Naive thymus-derived CD4-positive, alpha-beta T cell (primary cell): Measurements from ENCODE around the gene ZSCAN4. TPM values are rescaled to one million over a fixed set of nuclear protein-coding genes. Genes with fewer than 3 reads are reported as not detected.

Experiments used
- ATAC-seq: fragments of 150-1000 bp; cut with Tn5 transposase; 2 replicates; pipeline ENCODE4 v1.10.0; 2021; ENCODE audit warnings: mild to moderate bottlenecking, moderate library complexity
- CTCF ChIA-PET: fragments of 350-600 bp; sonication (Branson Sonifier 250); formaldehyde crosslinking; loops from one replicate; lab custom pipeline; 2021; ENCODE audit warnings: antibody characterized with exemption; lab: Charles Lee
- POLR2A ChIA-PET: fragments of 350-600 bp; sonication (Branson Sonifier 250); formaldehyde crosslinking; loops from one replicate; lab custom pipeline; 2021; ENCODE audit warnings: antibody characterized with exemption, inconsistent platforms; lab: Charles Lee
- DNase-seq, 9 donors: peaks; one replicate each; pipeline versions ENCODE4 v3.0.0 to v3.0.0-alpha.2; 2020 to 2022; ENCODE audit warnings: mixed read lengths in 1 of 9
- H3K27ac ChIP-seq: one replicate; pipeline ENCODE4 v1.7.0; 2013; ENCODE audit warnings: mild to moderate bottlenecking, low read depth, low read length, moderate library complexity
- H3K27me3 ChIP-seq, 2 donors: one replicate each; pipeline ENCODE4 v1.7.0; 2013; ENCODE audit warnings: low read length in 2 of 2, mild to moderate bottlenecking in 2 of 2, moderate library complexity in 2 of 2; ENCODE audit not compliant: control insufficient read depth in 2 of 2, insufficient read depth in 2 of 2
- H3K36me3 ChIP-seq, 3 experiments: 1 replicate in 2 of 3; 2 replicates in 1 of 3; pipeline ENCODE4 v1.7.0; 2013; ENCODE audit warnings: low read length in 3 of 3, mild to moderate bottlenecking in 3 of 3, moderate library complexity in 1 of 3; ENCODE audit not compliant: insufficient read depth in 3 of 3, control insufficient read depth in 2 of 3
- H3K4me1 ChIP-seq, 2 donors: one replicate each; pipeline ENCODE4 v1.7.0; 2013; ENCODE audit warnings: low read length in 2 of 2, mild to moderate bottlenecking in 2 of 2, moderate library complexity in 1 of 2; ENCODE audit not compliant: control insufficient read depth in 2 of 2, insufficient read depth in 2 of 2
- H3K4me3 ChIP-seq: 2 replicates; pipeline ENCODE4 v1.7.0; 2013; ENCODE audit warnings: mild to moderate bottlenecking, low read length
- H3K9me3 ChIP-seq, 3 experiments: 1 replicate in 2 of 3; 2 replicates in 1 of 3; pipeline ENCODE4 v1.7.0; 2013; ENCODE audit warnings: low read length in 3 of 3; ENCODE audit not compliant: control insufficient read depth in 2 of 3
- H3K27ac Mint-ChIP-seq, 9 donors: one replicate each; pipeline ENCODE4 v1.8.0; 2020 to 2022; ENCODE audit warnings: mixed read lengths in 9 of 9, mild to moderate bottlenecking in 8 of 9, moderate library complexity in 5 of 9, inconsistent platforms in 2 of 9
- H3K27me3 Mint-ChIP-seq, 5 donors: one replicate each; pipeline ENCODE4 v1.8.0; 2021 to 2022; ENCODE audit warnings: mixed read lengths in 5 of 5, mild to moderate bottlenecking in 1 of 5
- H3K36me3 Mint-ChIP-seq, 5 donors: one replicate each; pipeline ENCODE4 v1.8.0; 2020 to 2022; ENCODE audit warnings: mixed read lengths in 5 of 5, mild to moderate bottlenecking in 3 of 5, inconsistent platforms in 1 of 5
- H3K4me1 Mint-ChIP-seq, 7 donors: one replicate each; pipeline ENCODE4 v1.8.0; 2020 to 2022; ENCODE audit warnings: mixed read lengths in 7 of 7, mild to moderate bottlenecking in 3 of 7, inconsistent platforms in 1 of 7
- H3K4me3 Mint-ChIP-seq, 10 donors: one replicate each; pipeline ENCODE4 v1.8.0; 2020 to 2022; ENCODE audit warnings: mild to moderate bottlenecking in 10 of 10, mixed read lengths in 10 of 10, moderate library complexity in 6 of 10, inconsistent platforms in 2 of 10
- H3K9me3 Mint-ChIP-seq, 11 donors: one replicate each; pipeline ENCODE4 v1.8.0; 2020 to 2022; ENCODE audit warnings: mixed read lengths in 11 of 11, mild to moderate bottlenecking in 4 of 11, inconsistent platforms in 1 of 11, moderate library complexity in 1 of 11
- intact Hi-C, 2 donors: fragments of 100-400 bp; cut with micrococcal nuclease; formaldehyde crosslinking; loops; one replicate each; pipeline ENCODE4 v1.15.1; 2023
- polyA plus RNA-seq, 2 donors: library from polyadenylated mRNA; unstranded; fragments of 300-500 nt; fragmentation: Illumina TruSeq; gene quantifications; one replicate each; pipeline ENCODE4 v1.2.3, GENCODE V29; 2021
- total RNA-seq, 6 experiments: library from RNA in 5 of 6; stranded (reverse) in 5 of 6; gene quantifications; 1 replicate in 5 of 6; 2 replicates in 1 of 6; pipeline ENCODE4 v1.2.3 and lab custom pipeline; 2021 to 2026

ZSCAN4 gene
- total and polyA plus RNA-seq, 7 experiments from 2014 or later: not detected

GRCh38 chr19:57653689-57654088, 15.0 kb upstream of the ZSCAN4 start:
- no peak overlapping the region for H3K27ac ChIP-seq
- ATAC-seq (no peak), DNase-seq (no peak)
- H3K36me3 Mint-ChIP-seq: peaks cover 0 to 51% (median 17%) of the 10 kb centered on the region in 5 donors
- H3K27ac Mint-ChIP-seq: no peak overlapping the region
- no peaks in the 10 kb centered on the region for H3K27me3 ChIP-seq
- peaks cover 0 to 61% (median 39%) of the 10 kb centered on the region in 5 donors for H3K27me3 Mint-ChIP-seq
- ChIA-PET CTCF (no interaction called here), POLR2A (no interaction called here)
- no peaks in the 10 kb centered on the region for H3K4me1 ChIP-seq
- H3K4me3 Mint-ChIP-seq: no peak overlapping the region
- peaks cover 0 to 7% (median 0%) of the 10 kb centered on the region in 7 donors for H3K4me1 Mint-ChIP-seq
- H3K4me3 ChIP-seq: no peak overlapping the region
- H3K9me3 Mint-ChIP-seq: peaks cover 30 to 88% (median 61%) of the 10 kb centered on the region in 11 donors
- peaks cover 0 to 45% (median 0%) of the 10 kb centered on the region in 3 experiments for H3K9me3 ChIP-seq
- intact Hi-C loops: no loop called here
- H3K36me3 ChIP-seq: no peaks in the 10 kb centered on the region

GRCh38 chr19:57655443-57655842, 13.3 kb upstream of the ZSCAN4 start:
- Mint-ChIP-seq H3K36me3 (peaks cover 0 to 51% (median 17%) of the 10 kb centered on the region in 5 donors), H3K27ac (no peak overlapping the region), H3K27me3 (peaks cover 0 to 74% (median 55%) of the 10 kb centered on the region in 5 donors), H3K4me3 (no peak overlapping the region), H3K9me3 (peaks cover 30 to 86% (median 58%) of the 10 kb centered on the region in 11 donors), H3K4me1 (peaks cover 0 to 7% (median 0%) of the 10 kb centered on the region in 7 donors)
- no peaks in the 10 kb centered on the region for H3K36me3 ChIP-seq
- no peak overlapping the region for H3K27ac ChIP-seq
- CTCF ChIA-PET: no interaction called here
- POLR2A ChIA-PET: no interaction called here
- peaks cover 0 to 39% (median 0%) of the 10 kb centered on the region in 3 experiments for H3K9me3 ChIP-seq
- no peaks in the 10 kb centered on the region for H3K27me3 ChIP-seq
- intact Hi-C loops: no loop called here
- no peak overlapping the region for H3K4me3 ChIP-seq
- H3K4me1 ChIP-seq: no peaks in the 10 kb centered on the region
- ATAC-seq: no peak
- DNase-seq: no peak

GRCh38 chr19:57656346-57656745, 12.4 kb upstream of the ZSCAN4 start:
- H3K4me3 Mint-ChIP-seq: no peak overlapping the region
- peaks cover 0 to 5% (median 0%) of the 10 kb centered on the region in 7 donors for H3K4me1 Mint-ChIP-seq
- no peak overlapping the region for H3K27ac Mint-ChIP-seq
- H3K27me3 Mint-ChIP-seq: peaks cover 0 to 78% (median 64%) of the 10 kb centered on the region in 5 donors
- H3K36me3 Mint-ChIP-seq: peaks cover 0 to 51% (median 21%) of the 10 kb centered on the region in 5 donors
- Histone ChIP-seq H3K9me3 (peaks cover 0 to 35% (median 0%) of the 10 kb centered on the region in 3 experiments), H3K27me3 (no peaks in the 10 kb centered on the region), H3K27ac (no peak overlapping the region), H3K36me3 (no peaks in the 10 kb centered on the region), H3K4me3 (no peak overlapping the region), H3K4me1 (no peaks in the 10 kb centered on the region)
- POLR2A ChIA-PET: no interaction called here
- peaks cover 30 to 92% (median 62%) of the 10 kb centered on the region in 11 donors for H3K9me3 Mint-ChIP-seq
- no peak for ATAC-seq
- no peak for DNase-seq
- CTCF ChIA-PET: no interaction called here
- intact Hi-C loops: no loop called here

GRCh38 chr19:57664269-57665127, 4.2 kb upstream of the ZSCAN4 start:
- ChIA-PET POLR2A (interaction anchor here (1.0 kb wide), 1 partner anchor 17 kb away, joined by 4 read pairs; the partner anchor contains the start of gene ZNF551), CTCF (no interaction called here)
- DNase-seq (peak in 5 of 9 donors; percentile 2 to 28 (median 11)), ATAC-seq (peak; percentile 38)
- intact Hi-C loops: no loop called here
- peaks cover 12 to 73% (median 52%) of the 10 kb centered on the region in 5 donors for H3K27me3 Mint-ChIP-seq
- peak overlapping the region; percentile 63 to 91 (median 73) for H3K4me3 Mint-ChIP-seq
- peaks cover 0 to 7% (median 4%) of the 10 kb centered on the region in 7 donors for H3K4me1 Mint-ChIP-seq
- no peak overlapping the region for H3K27ac ChIP-seq
- no peaks in the 10 kb centered on the region for H3K9me3 ChIP-seq
- no peak overlapping the region for H3K4me3 ChIP-seq
- peaks cover 0 to 3% of the 10 kb centered on the region in 2 donors for H3K4me1 ChIP-seq
- peaks cover 2 to 52% (median 18%) of the 10 kb centered on the region in 11 donors for H3K9me3 Mint-ChIP-seq
- H3K27ac Mint-ChIP-seq: no peak overlapping the region
- H3K27me3 ChIP-seq: peaks cover 0 to 13% of the 10 kb centered on the region in 2 donors
- H3K36me3 Mint-ChIP-seq: peaks cover 0 to 14% (median 2%) of the 10 kb centered on the region in 5 donors
- H3K36me3 ChIP-seq: no peaks in the 10 kb centered on the region

- DNase-seq (no peak), ATAC-seq (no peak)
- H3K27ac ChIP-seq: no peak overlapping the region
- peaks cover 0 to 3% of the 10 kb centered on the region in 2 donors for H3K4me1 ChIP-seq
- ChIA-PET CTCF (no interaction called here), POLR2A (no interaction called here)
- Mint-ChIP-seq H3K27me3 (peaks cover 12 to 64% (median 45%) of the 10 kb centered on the region in 5 donors), H3K4me3 (peak overlapping the region in 8 of 10 donors; percentile 25 to 77 (median 66)), H3K9me3 (peaks cover 2 to 52% (median 13%) of the 10 kb centered on the region in 11 donors), H3K4me1 (peaks cover 0 to 7% (median 4%) of the 10 kb centered on the region in 7 donors), H3K36me3 (peaks cover 0 to 11% (median 2%) of the 10 kb centered on the region in 5 donors), H3K27ac (no peak overlapping the region)
- peaks cover 0 to 13% of the 10 kb centered on the region in 2 donors for H3K27me3 ChIP-seq
- intact Hi-C loops: no loop called here
- H3K9me3 ChIP-seq: no peaks in the 10 kb centered on the region
- no peaks in the 10 kb centered on the region for H3K36me3 ChIP-seq
- H3K4me3 ChIP-seq: no peak overlapping the region
Measured at GRCh38 chr19:57665261-57665806, 3.4 kb upstream of the ZSCAN4 start.

- H3K36me3 Mint-ChIP-seq: peaks cover 0 to 7% (median 3%) of the 10 kb centered on the region in 5 donors
- no peak for DNase-seq
- POLR2A ChIA-PET: no interaction called here
- Histone ChIP-seq H3K27me3 (peaks cover 0 to 13% of the 10 kb centered on the region in 2 donors), H3K9me3 (no peaks in the 10 kb centered on the region), H3K4me1 (peaks cover 0 to 3% of the 10 kb centered on the region in 2 donors), H3K4me3 (no peak overlapping the region), H3K27ac (no peak overlapping the region), H3K36me3 (no peaks in the 10 kb centered on the region)
- H3K27me3 Mint-ChIP-seq: peaks cover 12 to 62% (median 41%) of the 10 kb centered on the region in 5 donors
- H3K4me1 Mint-ChIP-seq: peaks cover 0 to 7% (median 4%) of the 10 kb centered on the region in 7 donors
- peaks cover 0 to 54% (median 15%) of the 10 kb centered on the region in 11 donors for H3K9me3 Mint-ChIP-seq
- H3K27ac Mint-ChIP-seq: no peak overlapping the region
- no peak for ATAC-seq
- CTCF ChIA-PET: no interaction called here
- no peak overlapping the region for H3K4me3 Mint-ChIP-seq
- intact Hi-C loops: no loop called here
Measured at GRCh38 chr19:57667228-57667627, 1.5 kb upstream of the ZSCAN4 start.
